Amniotic epithelial cell (primary cell): ENCODE results near the gene NCOA3.
"Not testable (repeated sequence)": the region's sequence is repeated elsewhere in the genome, so short reads cannot be mapped to it uniquely, and the experiment has no call there.

ENCODE experiments used
- DNase-seq: peaks from one replicate; pipeline ENCODE4 v3.0.0-alpha.2; 2010; ENCODE audit warnings: low read depth

NCOA3 gene

DNA sequence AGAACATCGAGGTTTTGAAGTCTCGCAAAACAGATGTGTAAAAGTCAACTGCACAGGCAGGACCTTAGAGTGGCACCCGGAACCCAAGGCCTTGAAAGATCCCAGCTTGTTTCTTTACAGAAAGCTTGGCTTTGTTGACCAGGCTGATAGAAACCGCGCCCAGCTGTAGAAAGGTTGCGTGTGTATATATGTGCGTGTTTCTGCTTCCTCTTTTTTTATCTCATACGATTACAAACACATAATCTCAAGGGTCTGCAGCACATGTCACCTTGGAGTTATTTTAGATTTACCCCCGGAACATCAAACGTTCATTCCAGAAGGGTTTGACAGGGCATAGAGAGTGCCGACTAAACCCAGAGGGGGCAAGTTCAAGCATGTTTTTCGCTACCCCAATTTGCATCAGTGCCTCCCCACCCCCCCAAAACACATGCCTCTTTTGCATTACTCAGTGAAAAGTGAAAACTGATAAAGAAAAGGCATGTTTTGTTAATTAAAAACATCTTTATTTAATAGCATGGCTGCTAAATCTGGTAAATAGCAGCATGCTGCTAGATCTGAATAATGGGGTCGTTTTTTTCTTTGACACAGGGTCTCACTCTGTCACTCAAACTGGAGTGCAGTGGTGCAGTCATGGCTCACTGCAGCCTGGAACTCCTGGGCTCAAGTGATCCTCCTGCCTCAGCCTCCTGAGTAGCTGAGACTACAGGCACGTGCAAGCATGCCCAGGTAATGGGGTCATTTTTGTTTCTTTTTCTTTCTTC, 33.2 kb upstream of the NCOA3 start:
- no peak for DNase-seq

DNA sequence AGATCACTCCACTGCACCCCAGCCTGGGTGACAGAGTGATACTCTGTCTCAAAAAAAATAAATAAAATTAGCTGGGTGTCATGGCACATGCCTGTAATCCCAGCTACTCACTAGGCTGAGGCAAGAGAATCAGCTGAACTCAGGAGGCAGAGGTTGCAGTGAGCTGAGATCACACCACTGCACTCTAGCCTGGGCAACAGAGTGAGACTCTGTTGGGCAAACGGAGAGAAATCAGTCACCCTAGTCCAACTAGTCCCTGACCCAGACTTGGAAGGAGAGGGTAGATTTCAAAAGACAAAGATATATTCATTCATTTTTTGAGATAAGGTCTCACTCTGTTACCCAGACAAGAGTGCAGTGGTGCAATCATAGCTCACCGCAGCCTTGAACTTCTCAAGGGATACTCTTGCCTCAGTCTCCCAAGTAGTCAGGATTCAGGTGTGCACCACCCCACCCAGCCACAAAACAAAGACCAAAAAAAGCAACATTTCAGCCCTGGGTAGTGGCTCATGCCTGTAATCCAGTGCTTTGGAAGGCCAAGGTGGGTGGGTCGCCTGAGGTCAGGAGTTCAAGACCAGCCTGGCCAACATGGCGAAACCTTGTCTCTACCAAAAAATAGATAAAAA, 26.2 kb upstream of the NCOA3 start:
- DNase-seq = peak; percentile 30

- DNase-seq = no peak
Measured at GRCh38 chr20:47476452-47476851, 25.2 kb upstream of the NCOA3 start.

DNA sequence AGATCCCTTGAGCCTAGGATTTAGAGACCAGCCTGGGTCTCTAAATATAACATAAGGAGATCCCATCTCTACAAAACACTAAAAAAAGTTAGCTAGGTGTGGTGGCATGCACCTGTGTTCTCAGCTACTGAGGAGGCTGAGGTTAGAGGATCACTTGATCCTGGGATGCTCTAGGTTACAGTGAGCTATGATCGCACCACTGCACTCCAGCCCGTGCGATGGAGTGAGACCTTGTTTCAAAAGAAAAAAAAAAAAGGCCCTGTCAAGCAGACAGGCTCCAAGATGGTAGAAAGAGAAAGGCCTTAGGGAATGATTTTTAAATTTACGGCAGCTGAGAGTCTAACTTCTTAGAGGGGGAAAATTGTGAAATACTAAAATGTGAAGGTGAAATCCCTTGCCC, 22.6 kb upstream of the NCOA3 start:
- DNase-seq = no peak

- DNase-seq = no peak
Measured at GRCh38 chr20:47479506-47479905, 22.2 kb upstream of the NCOA3 start.

DNA sequence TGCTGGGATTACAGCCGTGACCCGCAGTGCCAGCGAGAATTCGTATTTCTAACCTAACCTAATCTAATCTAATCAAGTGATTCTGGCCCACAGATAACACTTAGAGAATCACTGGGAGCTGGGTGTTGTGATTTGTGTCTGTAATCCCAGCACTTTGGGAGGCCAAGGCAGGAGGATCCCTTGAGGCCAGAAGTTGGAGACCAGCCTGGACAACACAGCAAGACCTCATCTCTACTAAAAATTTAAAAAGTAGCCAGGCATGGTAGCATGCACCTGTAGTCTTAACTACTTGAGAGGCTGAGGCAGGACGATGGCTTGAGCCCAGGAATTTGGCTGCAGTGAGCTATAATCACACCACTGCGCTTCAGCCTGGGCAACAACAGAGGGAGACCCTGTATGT, 21.4 kb upstream of the NCOA3 start:
- no peak for DNase-seq

GRCh38 chr20:47480705-47481104, 21.0 kb upstream of the NCOA3 start:
- DNase-seq = no peak

GRCh38 chr20:47481330-47482216, 20.1 kb upstream of the NCOA3 start:
- DNase-seq = no peak

GRCh38 chr20:47482705-47483104, 19.0 kb upstream of the NCOA3 start:
- no peak for DNase-seq

- no peak for DNase-seq
Measured at GRCh38 chr20:47484303-47484702, 17.4 kb upstream of the NCOA3 start.

- peak; percentile 40 for DNase-seq
Measured at GRCh38 chr20:47487175-47487917, 14.3 kb upstream of the NCOA3 start.

DNA sequence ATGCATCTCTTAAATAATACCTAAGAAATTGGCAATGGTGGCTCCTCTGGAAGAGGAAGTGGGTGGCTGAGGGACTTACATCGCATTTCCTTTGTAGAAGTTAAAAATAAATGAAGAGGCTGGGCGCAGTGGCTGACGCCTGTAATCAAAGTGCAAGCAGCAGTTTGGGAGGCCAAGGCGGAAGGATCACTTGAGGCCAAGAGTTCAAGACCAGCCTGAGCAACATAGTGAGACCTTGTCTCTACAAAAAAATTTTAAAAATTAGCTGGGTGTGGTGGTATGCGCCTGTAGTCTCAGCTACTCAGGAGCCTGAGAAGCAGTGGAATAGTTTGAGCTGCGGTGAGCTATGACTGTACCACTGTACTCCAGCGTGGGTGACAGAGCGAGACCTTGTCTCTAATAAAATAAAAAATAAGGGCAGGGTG, 12.2 kb upstream of the NCOA3 start:
- DNase-seq = no peak

DNA sequence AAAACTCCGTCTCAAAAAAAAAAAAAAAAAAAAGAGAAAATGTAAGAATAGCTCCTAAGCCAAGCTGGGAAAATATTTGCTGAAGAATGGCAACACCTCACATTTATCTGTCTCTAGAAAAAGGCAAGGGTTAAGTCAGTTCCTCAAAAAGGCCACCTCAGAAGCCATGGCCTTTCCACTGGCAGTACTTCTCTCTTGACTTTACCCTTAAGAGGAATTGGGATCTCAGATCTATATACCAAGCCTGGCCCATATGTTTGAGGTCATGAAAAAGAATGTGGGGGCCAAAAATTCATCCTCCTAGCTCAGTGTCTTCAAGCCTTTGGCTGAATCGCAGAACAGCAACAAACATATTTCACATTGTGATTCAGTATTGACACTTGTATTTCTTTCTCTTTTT, 10.9 kb upstream of the NCOA3 start:
- no peak for DNase-seq

DNA sequence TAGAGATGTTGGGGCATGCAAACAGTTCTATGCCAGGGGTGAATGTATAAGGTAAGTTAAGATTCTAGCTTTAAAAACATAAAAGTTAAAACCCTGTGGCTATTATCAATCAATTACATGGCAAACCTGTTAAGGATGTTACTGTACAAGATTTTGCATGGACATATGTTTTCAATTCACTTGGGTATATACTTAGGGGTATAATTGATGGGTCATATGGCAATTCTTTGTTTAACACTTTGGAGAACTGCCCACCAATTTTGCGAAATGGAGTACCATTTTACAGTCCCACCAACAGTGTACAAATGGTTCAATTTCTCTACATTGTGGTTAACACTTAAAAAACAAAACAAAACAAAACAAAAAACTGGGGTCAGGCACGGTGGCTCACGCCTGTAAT, 9.4 kb upstream of the NCOA3 start:
- DNase-seq = no peak

DNA sequence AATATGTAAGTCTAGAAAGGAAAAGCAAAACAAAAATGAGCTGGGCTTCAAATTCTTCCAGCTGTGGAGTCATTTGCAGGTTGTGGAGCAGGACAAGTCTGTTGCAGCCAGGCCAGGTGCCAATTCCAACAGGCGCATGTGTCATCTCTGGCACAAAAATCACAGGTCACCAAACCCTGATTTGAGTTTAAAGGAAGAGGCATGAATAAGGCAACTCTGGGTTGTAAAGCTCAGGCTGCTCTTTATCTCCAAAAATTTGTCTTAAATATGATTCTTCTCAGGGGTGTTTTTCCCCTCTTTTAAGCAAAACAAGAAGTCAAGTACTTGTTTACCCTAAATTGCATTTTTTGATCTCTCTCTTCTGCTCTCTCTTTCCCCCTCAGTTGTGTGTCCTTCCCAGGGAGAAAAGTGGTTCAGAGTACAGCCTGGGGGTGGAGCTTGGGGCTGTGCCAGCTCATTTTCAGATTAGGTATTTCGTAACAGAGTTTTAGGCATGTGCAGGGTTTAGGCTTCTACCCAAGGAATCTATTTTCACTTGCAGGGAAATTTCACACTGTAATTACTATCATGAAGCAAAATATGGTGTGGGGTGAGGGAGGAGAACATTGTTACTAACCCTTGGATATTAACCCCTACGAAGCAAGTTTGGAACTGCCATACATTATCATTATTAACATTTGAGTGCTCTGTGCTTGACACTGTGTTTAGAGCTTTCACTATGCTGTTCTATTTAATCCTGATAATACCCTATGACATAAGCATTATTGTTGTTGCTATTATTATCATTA, 8.3 kb upstream of the NCOA3 start:
- peak; percentile 81 for DNase-seq

- DNase-seq = no peak
Measured at GRCh38 chr20:47493963-47494293, 7.8 kb upstream of the NCOA3 start.

DNA sequence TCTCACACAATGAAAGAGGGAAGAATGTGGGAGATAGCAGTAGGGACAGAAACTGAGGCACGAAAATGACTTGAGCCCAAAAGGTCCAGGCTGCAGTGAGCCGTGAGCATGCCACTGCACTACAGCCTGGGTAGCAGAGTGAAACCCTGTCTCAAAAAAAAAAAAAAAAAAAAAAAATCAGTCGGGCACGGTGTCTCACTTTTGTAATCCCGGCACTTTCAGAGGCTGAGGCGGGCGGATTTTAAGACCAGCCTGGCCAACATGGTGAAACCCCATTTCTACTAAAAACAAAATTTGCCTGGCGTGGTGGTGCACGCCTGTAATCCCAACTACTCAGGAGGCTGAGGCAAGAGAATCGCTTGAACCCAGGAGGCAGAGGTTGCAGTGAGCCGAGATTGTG, 7.1 kb upstream of the NCOA3 start:
- not testable (repeated sequence) for DNase-seq

DNA sequence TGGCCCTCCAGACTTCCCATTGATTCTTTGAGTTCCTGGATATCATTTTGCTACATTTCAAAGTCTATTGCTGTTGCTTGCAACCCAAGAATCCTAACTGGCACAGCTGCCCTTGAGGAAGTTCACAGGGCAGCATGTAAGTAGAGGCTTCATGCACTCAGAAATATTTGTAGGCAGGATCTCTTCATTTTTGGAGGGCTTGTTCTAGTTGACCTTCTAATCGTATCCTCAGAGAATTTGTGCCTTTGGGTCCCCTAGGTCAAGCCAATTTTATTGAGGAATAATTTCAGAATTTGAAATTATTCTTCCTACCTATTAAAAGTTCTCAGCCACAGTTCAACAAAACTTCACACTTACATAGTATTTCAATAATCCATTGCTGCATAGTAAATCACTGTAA, 5.6 kb upstream of the NCOA3 start:
- no peak for DNase-seq

GRCh38 chr20:47498606-47499005, 3.1 kb upstream of the NCOA3 start:
- no peak for DNase-seq

- no peak for DNase-seq
Measured at GRCh38 chr20:47499053-47499452, 2.6 kb upstream of the NCOA3 start.

DNA sequence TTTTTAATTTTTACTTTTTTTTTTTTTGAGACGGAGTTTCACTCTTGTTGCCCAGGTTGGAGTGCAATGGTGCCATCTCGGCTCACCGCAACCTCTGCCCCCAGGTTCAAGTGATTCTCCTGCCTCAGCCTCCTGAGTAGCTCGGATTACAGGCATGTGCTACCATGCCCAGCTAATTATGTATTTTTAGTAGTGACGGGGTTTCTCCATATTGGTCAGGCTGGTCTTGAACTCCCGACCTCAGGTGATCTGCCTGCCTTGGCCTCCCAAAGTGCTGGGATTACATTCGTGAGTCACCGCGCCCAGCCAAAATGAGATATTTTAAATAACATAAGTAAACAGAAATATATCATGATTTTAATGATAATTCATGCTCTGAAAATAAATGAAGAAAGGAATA, 1.6 kb upstream of the NCOA3 start:
- not testable (repeated sequence) for DNase-seq

DNA sequence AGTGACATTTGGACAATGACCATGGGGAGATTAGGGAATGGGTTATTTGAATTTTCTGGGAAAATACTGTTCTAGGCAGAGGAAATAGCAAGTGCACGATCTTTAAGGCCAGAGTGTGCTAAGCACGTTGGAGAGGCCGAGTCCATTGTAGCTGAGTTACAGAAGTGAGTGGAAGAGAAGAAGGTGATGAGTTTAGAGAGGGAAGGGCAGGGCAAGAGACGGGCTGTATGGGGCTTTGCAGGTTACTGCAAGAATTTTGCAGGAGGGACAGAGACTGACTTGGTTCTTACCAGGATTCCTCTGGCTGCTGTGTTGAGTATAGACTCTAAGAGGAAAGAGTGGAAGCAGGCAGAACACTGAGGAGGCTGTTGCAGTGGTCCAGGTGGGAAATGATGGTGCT, 1.1 kb upstream of the NCOA3 start:
- no peak for DNase-seq
